Ishikawa (cell line): ENCODE measurements around the gene IL36A.

Experiments used
- CEBPB ChIP-seq: IDR thresholded peaks from 2 replicates; pipeline ENCODE4 v1.6.1; 2012
- CREB1 ChIP-seq: IDR thresholded peaks from 2 replicates; pipeline ENCODE4 v1.6.1; 2012; ENCODE audit warnings: low read depth
- EGR1 ChIP-seq: IDR thresholded peaks from 2 replicates; pipeline ENCODE4 v1.6.1; 2012
- EP300 ChIP-seq: IDR thresholded peaks from 2 replicates; pipeline ENCODE4 v1.6.1; 2012; ENCODE audit warnings: borderline replicate concordance
- FOXM1 ChIP-seq: IDR thresholded peaks from 2 replicates; pipeline ENCODE4 v1.6.1; 2012; ENCODE audit warnings: low read depth, borderline replicate concordance
- MAX ChIP-seq: IDR thresholded peaks from 2 replicates; pipeline ENCODE4 v1.6.1; 2012
- NFIC ChIP-seq: IDR thresholded peaks from 2 replicates; pipeline ENCODE4 v1.6.1; 2012
- RAD21 ChIP-seq: IDR thresholded peaks from 2 replicates; pipeline ENCODE4 v1.6.1; 2012; ENCODE audit warnings: low read depth
- TAF1 ChIP-seq: IDR thresholded peaks from 2 replicates; pipeline ENCODE4 v1.6.1; 2012; ENCODE audit warnings: low read depth, mild to moderate bottlenecking
- TCF12 ChIP-seq: IDR thresholded peaks from 2 replicates; pipeline ENCODE4 v1.6.1; 2012; ENCODE audit warnings: low read depth
- TEAD4 ChIP-seq: IDR thresholded peaks from 2 replicates; pipeline ENCODE4 v1.6.1; 2012
- USF1 ChIP-seq: IDR thresholded peaks from 2 replicates; pipeline ENCODE4 v1.6.1; 2012
- YY1 ChIP-seq: IDR thresholded peaks from 2 replicates; pipeline ENCODE4 v1.6.1; 2012; ENCODE audit warnings: low read depth
- ZBTB7A ChIP-seq: IDR thresholded peaks from 2 replicates; pipeline ENCODE4 v1.6.1; 2012; ENCODE audit warnings: low read depth
- TF ChIP-seq, protein P1 (sequence below): IDR thresholded peaks from 2 replicates; pipeline ENCODE4 v1.6.1; 2012; ENCODE audit warnings: low read depth, mild to moderate bottlenecking

IL36A gene

DNA sequence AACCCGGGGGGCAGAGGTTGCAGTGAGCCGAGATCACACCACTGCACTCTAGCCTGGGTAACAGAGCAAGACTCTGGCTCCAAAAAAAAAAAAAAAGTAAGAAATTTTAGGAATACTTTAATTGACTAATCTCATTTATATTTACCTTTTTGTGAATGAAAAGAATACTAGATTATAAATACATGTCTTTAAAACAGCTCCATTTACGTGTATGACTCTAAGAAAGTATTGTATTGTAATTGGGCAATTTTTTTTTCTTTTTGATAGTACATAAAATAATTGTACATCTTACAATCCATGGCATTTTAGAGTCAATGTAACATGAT, 8.0 kb downstream of the IL36A start:
- no peak for TF ChIP-seq TAF1
- TF ChIP-seq MAX: no peak
- TF ChIP-seq FOXM1: no peak
- TF ChIP-seq ZBTB7A: no peak
- TF ChIP-seq CEBPB: no peak
- TF ChIP-seq YY1: no peak
- no peak for TF ChIP-seq EP300
- no peak for TF ChIP-seq CREB1
- no peak for TF ChIP-seq EGR1
- TF ChIP-seq TEAD4: no peak
- no peak for TF ChIP-seq NFIC
- no peak for TF ChIP-seq USF1
- TF ChIP-seq, protein P1, sequence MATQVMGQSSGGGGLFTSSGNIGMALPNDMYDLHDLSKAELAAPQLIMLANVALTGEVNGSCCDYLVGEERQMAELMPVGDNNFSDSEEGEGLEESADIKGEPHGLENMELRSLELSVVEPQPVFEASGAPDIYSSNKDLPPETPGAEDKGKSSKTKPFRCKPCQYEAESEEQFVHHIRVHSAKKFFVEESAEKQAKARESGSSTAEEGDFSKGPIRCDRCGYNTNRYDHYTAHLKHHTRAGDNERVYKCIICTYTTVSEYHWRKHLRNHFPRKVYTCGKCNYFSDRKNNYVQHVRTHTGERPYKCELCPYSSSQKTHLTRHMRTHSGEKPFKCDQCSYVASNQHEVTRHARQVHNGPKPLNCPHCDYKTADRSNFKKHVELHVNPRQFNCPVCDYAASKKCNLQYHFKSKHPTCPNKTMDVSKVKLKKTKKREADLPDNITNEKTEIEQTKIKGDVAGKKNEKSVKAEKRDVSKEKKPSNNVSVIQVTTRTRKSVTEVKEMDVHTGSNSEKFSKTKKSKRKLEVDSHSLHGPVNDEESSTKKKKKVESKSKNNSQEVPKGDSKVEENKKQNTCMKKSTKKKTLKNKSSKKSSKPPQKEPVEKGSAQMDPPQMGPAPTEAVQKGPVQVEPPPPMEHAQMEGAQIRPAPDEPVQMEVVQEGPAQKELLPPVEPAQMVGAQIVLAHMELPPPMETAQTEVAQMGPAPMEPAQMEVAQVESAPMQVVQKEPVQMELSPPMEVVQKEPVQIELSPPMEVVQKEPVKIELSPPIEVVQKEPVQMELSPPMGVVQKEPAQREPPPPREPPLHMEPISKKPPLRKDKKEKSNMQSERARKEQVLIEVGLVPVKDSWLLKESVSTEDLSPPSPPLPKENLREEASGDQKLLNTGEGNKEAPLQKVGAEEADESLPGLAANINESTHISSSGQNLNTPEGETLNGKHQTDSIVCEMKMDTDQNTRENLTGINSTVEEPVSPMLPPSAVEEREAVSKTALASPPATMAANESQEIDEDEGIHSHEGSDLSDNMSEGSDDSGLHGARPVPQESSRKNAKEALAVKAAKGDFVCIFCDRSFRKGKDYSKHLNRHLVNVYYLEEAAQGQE: no peak
- TF ChIP-seq TCF12: no peak
- no peak for TF ChIP-seq RAD21

DNA sequence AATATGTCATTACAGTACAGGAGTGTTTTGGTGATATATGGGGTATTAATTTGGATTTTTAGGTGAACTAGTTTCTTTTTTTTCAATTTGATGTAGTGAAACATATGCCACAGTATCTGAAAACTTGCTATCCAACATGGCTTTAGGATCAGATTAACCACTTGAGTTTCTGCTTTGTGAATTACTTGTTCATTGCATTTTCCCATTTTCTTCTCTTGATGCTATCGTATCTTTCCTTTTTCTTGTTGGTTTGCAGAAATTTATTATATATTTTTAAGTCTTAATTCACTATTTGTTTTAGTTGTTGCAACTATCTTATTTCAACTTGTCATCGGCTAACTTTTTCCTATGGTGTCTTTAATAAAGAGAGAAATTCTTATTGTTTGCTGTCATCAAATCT, 8.8 kb downstream of the IL36A start:
- no peak for TF ChIP-seq TAF1
- no peak for TF ChIP-seq CEBPB
- no peak for TF ChIP-seq FOXM1
- TF ChIP-seq MAX: no peak
- no peak for TF ChIP-seq EP300
- no peak for TF ChIP-seq RAD21
- no peak for TF ChIP-seq CREB1
- TF ChIP-seq EGR1: no peak
- no peak for TF ChIP-seq USF1

DNA sequence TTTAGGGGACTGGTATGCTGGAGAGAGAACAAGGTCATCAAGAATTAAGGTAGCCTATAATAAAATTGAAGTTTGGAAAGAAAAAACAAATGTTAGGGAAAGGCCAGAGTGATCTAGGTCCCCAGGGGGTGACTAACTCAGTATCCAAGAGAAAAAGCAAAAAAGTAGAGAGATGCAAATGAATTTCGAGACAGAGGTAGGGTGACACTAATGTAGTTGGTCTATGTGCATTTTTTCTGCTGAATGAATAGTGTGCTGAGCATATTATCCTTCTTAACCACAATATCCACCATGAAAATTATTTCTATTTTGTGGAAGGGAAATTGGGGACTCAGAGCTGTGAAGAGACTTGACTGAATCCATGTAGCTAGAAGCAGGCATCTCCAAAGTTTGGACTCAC, 9.8 kb downstream of the IL36A start:
- TF ChIP-seq FOXM1 (no peak), YY1 (no peak), EP300 (no peak), TEAD4 (no peak), CREB1 (no peak), TCF12 (no peak), USF1 (no peak), CEBPB (no peak), NFIC (no peak), TAF1 (no peak), MAX (no peak), ZBTB7A (no peak), EGR1 (no peak), RAD21 (no peak)
- TF ChIP-seq, protein P1: no peak

- TF ChIP-seq CEBPB (no peak), CREB1 (no peak), USF1 (no peak), TCF12 (no peak), FOXM1 (no peak), EP300 (no peak), TAF1 (no peak), YY1 (no peak), RAD21 (no peak), ZBTB7A (no peak), MAX (no peak), EGR1 (no peak), NFIC (no peak), TEAD4 (no peak)
- TF ChIP-seq, protein P1: no peak
Observed at GRCh38 chr2:113015655-113016054, 10.4 kb downstream of the IL36A start.
